Neuron (in vitro differentiated cells): ENCODE measurements around the gene TMEM50A.
"Not testable (repeated sequence)": the region's sequence is repeated elsewhere in the genome, so short reads cannot be mapped to it uniquely, and the experiment has no call there.

Experiments
- H2AFZ ChIP-seq: one replicate; pipeline ENCODE4 v1.6.1; 2013; ENCODE audit warnings: low read depth, mild to moderate bottlenecking, inconsistent platforms, low read length, moderate library complexity
- H3K27me3 ChIP-seq: one replicate; pipeline ENCODE4 v1.6.1; 2013; ENCODE audit warnings: low read length; ENCODE audit not compliant: insufficient read depth
- H3K36me3 ChIP-seq: one replicate; pipeline ENCODE4 v1.6.1; 2013; ENCODE audit warnings: low read length; ENCODE audit not compliant: insufficient read depth
- H3K4me1 ChIP-seq: one replicate; pipeline ENCODE4 v1.6.1; 2013; ENCODE audit warnings: low read length; ENCODE audit not compliant: insufficient read depth
- H3K4me3 ChIP-seq: 2 replicates; pipeline ENCODE4 v1.5.1; 2013; ENCODE audit warnings: mild to moderate bottlenecking, low read length, moderate library complexity
- H3K9me3 ChIP-seq: one replicate; pipeline ENCODE4 v1.6.1; 2013; ENCODE audit warnings: low read length

Gene TMEM50A

GRCh38 chr1:25382543-25382942 lies 44.4 kb downstream of the TMEM50A start:
- H2AFZ ChIP-seq, H3K27me3 ChIP-seq, H3K4me1 ChIP-seq, H3K36me3 ChIP-seq, H3K4me3 ChIP-seq, H3K9me3 ChIP-seq: not testable (repeated sequence)

GRCh38 chr1:25383090-25383489 lies 45.0 kb downstream of the TMEM50A start:
- H3K4me1 ChIP-seq, H3K27me3 ChIP-seq, H3K36me3 ChIP-seq, H3K4me3 ChIP-seq, H3K9me3 ChIP-seq, H2AFZ ChIP-seq: not testable (repeated sequence)

- H3K4me1 ChIP-seq, H3K4me3 ChIP-seq, H3K27me3 ChIP-seq, H3K36me3 ChIP-seq, H3K9me3 ChIP-seq, H2AFZ ChIP-seq: not testable (repeated sequence)
Measured at GRCh38 chr1:25383875-25384274, 45.7 kb downstream of the TMEM50A start.

GRCh38 chr1:25387096-25387495 lies 49.0 kb downstream of the TMEM50A start:
- not testable (repeated sequence) for H3K4me1 ChIP-seq, H3K4me3 ChIP-seq, H3K27me3 ChIP-seq, H2AFZ ChIP-seq, H3K36me3 ChIP-seq, H3K9me3 ChIP-seq

- H3K4me1 ChIP-seq, H3K36me3 ChIP-seq, H2AFZ ChIP-seq: not testable (repeated sequence)
Measured at GRCh38 chr1:25388691-25389090, 50.6 kb downstream of the TMEM50A start.

GRCh38 chr1:25389721-25390120 lies 51.6 kb downstream of the TMEM50A start:
- H3K4me3 ChIP-seq = not testable (repeated sequence)

More at GRCh38 chr1:25388691-25389090, 50.6 kb downstream of the TMEM50A start:
- not testable (repeated sequence) for H3K9me3 ChIP-seq, H3K27me3 ChIP-seq, H3K4me3 ChIP-seq

GRCh38 chr1:25392841-25393240 lies 54.7 kb downstream of the TMEM50A start:
- Histone ChIP-seq H3K9me3 (no peaks in the 10 kb centered on the region), H2AFZ (no peak overlapping the region), H3K36me3 (no peaks in the 10 kb centered on the region), H3K4me1 (no peaks in the 10 kb centered on the region), H3K27me3 (no peaks in the 10 kb centered on the region), H3K4me3 (no peak overlapping the region)

More at GRCh38 chr1:25389721-25390120, 51.6 kb downstream of the TMEM50A start:
- not testable (repeated sequence) for H3K36me3 ChIP-seq, H3K27me3 ChIP-seq, H3K4me1 ChIP-seq, H3K9me3 ChIP-seq, H2AFZ ChIP-seq

- H2AFZ ChIP-seq, H3K27me3 ChIP-seq, H3K4me1 ChIP-seq, H3K36me3 ChIP-seq, H3K4me3 ChIP-seq, H3K9me3 ChIP-seq: not testable (repeated sequence)
Measured at GRCh38 chr1:25397549-25397948, 59.4 kb downstream of the TMEM50A start.

GRCh38 chr1:25398079-25398478 lies 59.9 kb downstream of the TMEM50A start:
- not testable (repeated sequence) for H3K4me1 ChIP-seq, H3K9me3 ChIP-seq, H3K36me3 ChIP-seq, H2AFZ ChIP-seq, H3K4me3 ChIP-seq, H3K27me3 ChIP-seq

- not testable (repeated sequence) for H2AFZ ChIP-seq, H3K4me1 ChIP-seq, H3K27me3 ChIP-seq, H3K4me3 ChIP-seq, H3K9me3 ChIP-seq, H3K36me3 ChIP-seq
Measured at GRCh38 chr1:25402947-25403803, 65.0 kb downstream of the TMEM50A start.

- not testable (repeated sequence) for H3K9me3 ChIP-seq, H3K27me3 ChIP-seq, H2AFZ ChIP-seq
Measured at GRCh38 chr1:25405731-25406305, 67.7 kb downstream of the TMEM50A start.

GRCh38 chr1:25409641-25410427 lies 71.7 kb downstream of the TMEM50A start:
- H3K9me3 ChIP-seq, H3K27me3 ChIP-seq, H3K4me1 ChIP-seq, H3K4me3 ChIP-seq, H3K36me3 ChIP-seq, H2AFZ ChIP-seq: not testable (repeated sequence)

More at GRCh38 chr1:25405731-25406305, 67.7 kb downstream of the TMEM50A start:
- not testable (repeated sequence) for H3K4me1 ChIP-seq, H3K36me3 ChIP-seq, H3K4me3 ChIP-seq
